Cardiac muscle cell (in vitro differentiated cells and primary cell): Measurements from ENCODE around the gene CXCR3. TPM values are rescaled to one million over a fixed set of nuclear protein-coding genes. Genes with fewer than 3 reads are reported as not detected.
"Not testable (repeated sequence)": the region's sequence is repeated elsewhere in the genome, so short reads cannot be mapped to it uniquely, and the experiment has no call there.

Source experiments
- DNase-seq, 2 donors: peaks; one replicate each; pipeline versions ENCODE4 v3.0.0 to v3.0.0-alpha.2; 2010 to 2017; ENCODE audit warnings: low read depth in 1 of 2, low spot score in 1 of 2
- H3K27ac ChIP-seq: fragments of 200-600 bp; sonication (generic); 2 replicates; pipeline ENCODE4 v1.5.1; 2016
- H3K27me3 ChIP-seq: fragments of 200-600 bp; sonication (generic); 2 replicates; pipeline ENCODE4 v1.6.0; 2016; ENCODE audit warnings: control low read depth
- H3K36me3 ChIP-seq: fragments of 200-600 bp; sonication (generic); 2 replicates; pipeline ENCODE4 v1.5.1; 2016; ENCODE audit warnings: control low read depth
- H3K4me1 ChIP-seq: fragments of 200-600 bp; sonication (generic); 2 replicates; pipeline ENCODE4 v1.8.1; 2017; ENCODE audit warnings: low read depth, mild to moderate bottlenecking, mixed run types
- H3K4me3 ChIP-seq: fragments of 200-600 bp; sonication (generic); 2 replicates; pipeline ENCODE4 v1.5.1; 2016; ENCODE audit warnings: mild to moderate bottlenecking
- H3K9me3 ChIP-seq: fragments of 200-600 bp; sonication (generic); 2 replicates; pipeline ENCODE4 v1.5.1; 2017; ENCODE audit warnings: low read depth, mild to moderate bottlenecking, control low read depth
- polyA plus RNA-seq: library from polyadenylated mRNA; unstranded; fragments of >200 nt; fragmentation: Nextera tagmentation; extraction: Ambion mirVana; gene quantifications from 2 replicates; pipeline ENCODE4 v1.2.1, GENCODE V29; 2016
- total RNA-seq: library from RNA; depleted of rRNA; stranded (reverse); fragments of >200 nt; gene quantifications from 2 replicates; pipeline ENCODE4 v1.2.3, GENCODE V29; 2016
- TF ChIP-seq, protein P1 (sequence below): IDR thresholded peaks from 2 replicates; pipeline ENCODE4 v1.5.1; 2012; ENCODE audit warnings: low read depth, mild to moderate bottlenecking, low read length

CXCR3 gene
- total and polyA plus RNA-seq, 2 experiments from 2014 or later, result not detected

DNA sequence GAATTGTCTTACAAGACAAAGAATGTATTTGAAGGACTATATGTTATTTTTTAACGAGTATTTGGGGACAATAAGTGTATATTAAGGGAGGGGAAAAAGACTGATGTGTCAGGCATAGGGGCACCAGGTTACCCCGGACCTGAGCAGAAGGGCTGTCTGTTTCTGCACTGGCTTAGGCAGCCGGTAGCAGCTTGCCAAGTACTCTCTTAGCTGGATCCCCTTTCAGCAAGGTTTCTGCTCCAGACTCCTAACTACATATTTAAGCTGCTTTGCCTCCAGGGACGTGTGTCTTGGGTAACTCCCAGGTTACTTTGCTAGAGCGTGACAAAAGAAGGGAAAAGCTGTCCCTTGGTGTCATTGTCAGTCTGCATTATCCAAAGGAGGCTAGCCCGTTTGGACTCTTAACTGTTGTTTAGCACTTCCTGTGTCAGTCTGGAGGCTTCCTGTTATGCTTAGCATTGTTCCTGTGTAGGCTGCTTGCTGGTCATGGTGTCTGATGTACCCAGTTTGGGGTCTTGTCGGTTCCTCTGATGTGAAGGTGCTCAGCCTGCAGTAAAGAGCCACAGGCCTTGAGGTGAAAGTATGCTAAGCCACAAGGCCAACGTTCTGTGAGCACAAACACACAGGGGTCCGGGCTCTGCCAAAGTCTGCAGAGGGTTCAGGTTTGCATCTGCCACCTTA, 11.6 kb downstream of the CXCR3 start:
- Histone ChIP-seq H3K27me3 (no peaks in the 10 kb centered on the region), H3K36me3 (peaks cover 4% of the 10 kb centered on the region), H3K27ac (peak overlapping the region; percentile 7), H3K4me3 (no peak overlapping the region), H3K4me1 (peaks cover 8% of the 10 kb centered on the region), H3K9me3 (no peaks in the 10 kb centered on the region)
- TF ChIP-seq, protein P1, sequence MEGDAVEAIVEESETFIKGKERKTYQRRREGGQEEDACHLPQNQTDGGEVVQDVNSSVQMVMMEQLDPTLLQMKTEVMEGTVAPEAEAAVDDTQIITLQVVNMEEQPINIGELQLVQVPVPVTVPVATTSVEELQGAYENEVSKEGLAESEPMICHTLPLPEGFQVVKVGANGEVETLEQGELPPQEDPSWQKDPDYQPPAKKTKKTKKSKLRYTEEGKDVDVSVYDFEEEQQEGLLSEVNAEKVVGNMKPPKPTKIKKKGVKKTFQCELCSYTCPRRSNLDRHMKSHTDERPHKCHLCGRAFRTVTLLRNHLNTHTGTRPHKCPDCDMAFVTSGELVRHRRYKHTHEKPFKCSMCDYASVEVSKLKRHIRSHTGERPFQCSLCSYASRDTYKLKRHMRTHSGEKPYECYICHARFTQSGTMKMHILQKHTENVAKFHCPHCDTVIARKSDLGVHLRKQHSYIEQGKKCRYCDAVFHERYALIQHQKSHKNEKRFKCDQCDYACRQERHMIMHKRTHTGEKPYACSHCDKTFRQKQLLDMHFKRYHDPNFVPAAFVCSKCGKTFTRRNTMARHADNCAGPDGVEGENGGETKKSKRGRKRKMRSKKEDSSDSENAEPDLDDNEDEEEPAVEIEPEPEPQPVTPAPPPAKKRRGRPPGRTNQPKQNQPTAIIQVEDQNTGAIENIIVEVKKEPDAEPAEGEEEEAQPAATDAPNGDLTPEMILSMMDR, result no peak
- no peak for DNase-seq

DNA sequence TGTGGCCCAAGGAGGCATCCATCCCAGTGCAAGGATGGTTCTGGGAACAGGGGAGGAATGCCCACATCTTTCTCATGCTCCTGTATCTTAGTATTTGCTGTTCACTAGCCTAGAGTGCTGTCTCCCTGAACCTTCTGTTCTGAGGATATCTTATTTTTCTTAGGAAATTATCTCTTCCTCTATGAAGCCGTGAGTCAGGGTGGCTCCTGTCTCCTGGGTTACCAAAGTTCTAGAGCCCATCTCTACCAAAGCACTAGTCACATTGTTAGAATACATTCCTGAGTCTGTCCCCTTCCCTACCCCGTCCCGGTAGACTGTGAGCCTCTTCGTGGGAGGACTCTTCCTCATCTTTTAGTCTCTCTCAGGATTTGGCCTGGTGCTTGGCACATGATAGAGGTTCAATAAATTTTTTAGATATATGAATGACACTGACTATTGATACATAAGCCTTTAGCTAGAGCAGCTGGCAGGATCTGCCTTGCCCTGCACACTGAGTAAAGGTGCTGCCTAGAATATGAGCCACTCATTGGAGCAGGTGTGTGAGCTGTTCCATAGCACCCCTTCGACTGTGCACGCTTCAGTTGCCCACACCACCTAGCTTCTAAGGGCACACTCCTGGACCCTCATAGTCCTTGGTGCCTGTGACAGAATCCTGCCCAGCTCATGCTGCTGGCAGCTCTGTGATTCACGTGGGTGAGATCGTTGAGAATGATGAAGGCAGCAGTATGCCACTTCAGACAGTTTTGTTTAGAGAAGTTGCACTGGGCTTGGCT, 13.3 kb downstream of the CXCR3 start:
- no peaks in the 10 kb centered on the region for H3K9me3 ChIP-seq
- no peak overlapping the region for H3K27ac ChIP-seq
- no peak for DNase-seq
- peaks cover 8% of the 10 kb centered on the region for H3K4me1 ChIP-seq
- TF ChIP-seq, protein P1, result no peak
- H3K36me3 ChIP-seq, result peaks cover 4% of the 10 kb centered on the region
- H3K27me3 ChIP-seq, result no peaks in the 10 kb centered on the region
- no peak overlapping the region for H3K4me3 ChIP-seq

DNA sequence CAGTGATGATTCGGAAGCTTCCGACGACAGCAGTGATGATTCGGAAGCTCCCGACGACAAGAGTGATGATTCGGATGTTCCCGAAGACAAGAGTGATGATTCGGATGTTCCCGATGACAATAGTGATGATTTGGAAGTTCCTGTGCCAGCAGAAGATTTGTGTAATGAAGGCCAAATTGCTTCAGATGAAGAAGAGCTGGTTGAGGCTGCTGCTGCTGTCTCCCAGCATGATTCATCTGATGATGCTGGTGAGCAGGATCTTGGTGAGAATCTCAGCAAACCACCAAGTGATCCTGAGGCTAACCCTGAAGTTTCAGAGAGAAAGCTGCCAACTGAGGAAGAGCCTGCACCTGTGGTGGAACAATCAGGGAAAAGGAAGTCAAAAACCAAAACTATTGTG, 14.2 kb downstream of the CXCR3 start:
- peaks cover 8% of the 10 kb centered on the region for H3K4me1 ChIP-seq
- H3K36me3 ChIP-seq, result no peaks in the 10 kb centered on the region
- TF ChIP-seq, protein P1, result no peak
- no peaks in the 10 kb centered on the region for H3K9me3 ChIP-seq
- DNase-seq, result peak in 1 of 2 donors; percentile 3
- H3K4me3 ChIP-seq, result no peak overlapping the region
- H3K27ac ChIP-seq, result no peak overlapping the region
- no peaks in the 10 kb centered on the region for H3K27me3 ChIP-seq

DNA sequence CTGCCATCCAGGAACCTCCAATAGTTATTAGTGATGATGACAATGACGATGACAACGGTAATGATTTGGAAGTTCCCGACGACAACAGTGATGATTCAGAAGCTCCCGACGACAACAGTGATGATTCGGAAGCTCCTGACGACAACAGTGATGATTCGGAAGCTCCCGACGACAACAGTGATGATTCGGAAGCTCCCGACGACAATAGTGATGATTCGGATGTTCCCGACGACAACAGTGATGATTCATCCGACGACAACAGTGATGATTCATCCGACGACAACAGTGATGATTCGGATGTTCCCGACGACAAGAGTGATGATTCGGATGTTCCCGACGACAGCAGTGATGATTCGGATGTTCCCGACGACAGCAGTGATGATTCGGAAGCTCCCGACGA, 14.7 kb downstream of the CXCR3 start:
- Histone ChIP-seq H3K4me3 (no peak overlapping the region), H3K27ac (no peak overlapping the region), H3K4me1 (peaks cover 8% of the 10 kb centered on the region), H3K27me3 (no peaks in the 10 kb centered on the region), H3K36me3 (no peaks in the 10 kb centered on the region), H3K9me3 (no peaks in the 10 kb centered on the region)
- TF ChIP-seq, protein P1, result no peak
- DNase-seq, result no peak

DNA sequence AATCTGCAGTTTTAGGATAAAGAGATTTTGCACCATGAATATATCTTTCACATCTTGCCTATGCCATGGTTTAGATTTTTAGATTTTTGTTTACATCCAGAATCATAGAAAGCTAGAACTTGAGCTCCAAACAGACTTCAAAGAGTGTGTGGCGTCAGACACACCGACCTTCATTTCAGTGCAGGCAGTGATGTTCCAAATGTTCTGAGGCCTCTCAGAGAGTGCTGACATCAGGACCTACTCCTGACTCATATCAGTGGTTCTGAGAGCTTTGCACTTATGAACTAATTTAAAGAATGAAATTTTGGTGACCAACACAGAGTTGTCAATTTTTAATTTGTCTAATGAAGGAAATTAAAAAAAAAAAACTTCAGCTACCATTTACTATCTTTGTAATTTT, 18.3 kb downstream of the CXCR3 start:
- Histone ChIP-seq H3K4me1 (no peaks in the 10 kb centered on the region), H3K27ac (no peak overlapping the region), H3K36me3 (no peaks in the 10 kb centered on the region), H3K9me3 (no peaks in the 10 kb centered on the region), H3K27me3 (no peaks in the 10 kb centered on the region), H3K4me3 (no peak overlapping the region)
- no peak for DNase-seq
- TF ChIP-seq, protein P1, result no peak

DNA sequence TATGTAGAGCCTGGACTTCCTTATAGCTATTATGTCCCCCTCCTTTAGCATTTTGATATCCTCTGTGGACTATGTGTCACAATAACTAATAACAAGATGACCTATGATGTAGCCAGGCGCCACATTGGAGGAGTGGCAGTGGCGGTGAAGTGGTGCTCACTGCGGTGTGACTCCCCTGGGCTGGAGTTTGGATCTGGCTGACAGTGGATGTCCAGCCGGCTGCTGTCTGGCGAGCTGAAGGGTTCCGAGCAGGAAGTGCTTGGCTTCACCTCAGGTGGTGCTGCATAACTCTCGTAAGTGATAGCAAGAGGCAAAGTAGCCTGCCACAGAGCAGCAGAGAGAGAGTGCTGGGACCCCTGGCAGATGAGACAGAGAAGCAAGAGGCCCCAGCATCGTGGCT, 25.1 kb downstream of the CXCR3 start:
- H3K4me1 ChIP-seq, DNase-seq, H3K9me3 ChIP-seq, H3K4me3 ChIP-seq, H3K27ac ChIP-seq, H3K27me3 ChIP-seq, H3K36me3 ChIP-seq: not testable (repeated sequence)
